CD4-positive, alpha-beta T cell (primary cell): ENCODE measurements around the gene BDNF. TPM values are rescaled to one million over a fixed set of nuclear protein-coding genes. Genes with fewer than 3 reads are reported as not detected.

Source experiments
- ATAC-seq: fragments of 200-7000 bp; cut with Tn5 transposase; one replicate; pipeline ENCODE4 v1.10.0; 2022; ENCODE audit warnings: mild to moderate bottlenecking; ENCODE audit not compliant: poor library complexity
- CTCF ChIA-PET: fragments of 350-600 bp; sonication (Branson Sonifier 250); formaldehyde crosslinking; loops from one replicate; lab custom pipeline; 2021; ENCODE audit warnings: antibody characterized with exemption, inconsistent platforms; lab: Charles Lee
- POLR2A ChIA-PET: fragments of 350-600 bp; sonication (Branson Sonifier 250); formaldehyde crosslinking; loops from one replicate; lab custom pipeline; 2021; ENCODE audit warnings: antibody characterized with exemption, inconsistent platforms; lab: Charles Lee
- DNase-seq, 14 experiments: peaks; one replicate each; pipeline ENCODE4 v3.0.0-alpha.2; 2013 to 2020; ENCODE audit warnings: mixed read lengths in 2 of 14
- H3K27ac ChIP-seq, 2 donors: one replicate each; pipeline versions ENCODE4 v1.5.1 to v1.7.0; 2013; ENCODE audit warnings: low read length in 2 of 2, low read depth in 1 of 2, mild to moderate bottlenecking in 1 of 2
- H3K27me3 ChIP-seq, 2 experiments: 1 replicate in 1 of 2; 2 replicates in 1 of 2; pipeline versions ENCODE4 v1.6.1 to v1.7.0; 2013; ENCODE audit warnings: low read length in 2 of 2, control low read depth in 1 of 2, mild to moderate bottlenecking in 1 of 2, moderate library complexity in 1 of 2; ENCODE audit not compliant: insufficient read depth in 2 of 2, control insufficient read depth in 1 of 2
- H3K36me3 ChIP-seq: one replicate; pipeline ENCODE4 v1.6.1; 2013; ENCODE audit warnings: low read length, control low read depth; ENCODE audit not compliant: insufficient read depth
- H3K4me1 ChIP-seq: one replicate; pipeline ENCODE4 v1.6.1; 2013; ENCODE audit warnings: low read length, control low read depth; ENCODE audit not compliant: insufficient read depth
- H3K4me3 ChIP-seq: one replicate; pipeline ENCODE4 v1.5.1; 2013; ENCODE audit warnings: mild to moderate bottlenecking, low read length, moderate library complexity
- H3K9me3 ChIP-seq, 2 experiments: 1 replicate in 1 of 2; 2 replicates in 1 of 2; pipeline versions ENCODE4 v1.6.1 to v1.7.0; 2013; ENCODE audit warnings: low read length in 2 of 2, mild to moderate bottlenecking in 2 of 2, control low read depth in 1 of 2, moderate library complexity in 1 of 2; ENCODE audit not compliant: control insufficient read depth in 1 of 2, insufficient read depth in 1 of 2
- H3K27ac Mint-ChIP-seq: one replicate; pipeline ENCODE4 v1.8.0; 2020; ENCODE audit warnings: mixed read lengths
- H3K27me3 Mint-ChIP-seq: one replicate; pipeline ENCODE4 v1.8.0; 2021; ENCODE audit warnings: mixed read lengths
- H3K36me3 Mint-ChIP-seq: one replicate; pipeline ENCODE4 v1.8.0; 2021; ENCODE audit warnings: low read depth, mixed read lengths
- H3K4me1 Mint-ChIP-seq: one replicate; pipeline ENCODE4 v1.8.0; 2021; ENCODE audit warnings: low read depth, mixed read lengths
- H3K4me3 Mint-ChIP-seq: one replicate; pipeline ENCODE4 v1.8.0; 2020; ENCODE audit warnings: mild to moderate bottlenecking, mixed read lengths
- H3K9me3 Mint-ChIP-seq: one replicate; pipeline ENCODE4 v1.8.0; 2020; ENCODE audit warnings: mixed read lengths
- CTCF ChIP-seq: fragments of 200-600 bp; IDR thresholded peaks from one replicate; pipeline ENCODE4 v1.8.0; 2022; ENCODE audit warnings: antibody characterized with exemption, mild to moderate bottlenecking
- intact Hi-C, 2 experiments: fragments of 100-400 bp; cut with DNase I in 1 of 2; cut with micrococcal nuclease in 1 of 2; formaldehyde crosslinking; loops; one replicate each; pipeline versions ENCODE4 v1.15.1 to v1.9.0; 2023 to 2025; cut with DNase I, micrococcal nuclease
- total RNA-seq, 174 experiments: library from RNA in 2 of 174; stranded (reverse) in 2 of 174; gene quantifications; one replicate each; pipeline ENCODE4 v1.2.3 and lab custom pipeline; 2021 to 2026

Gene BDNF
- total RNA-seq, 2 experiments from 2014 or later = not detected

DNA sequence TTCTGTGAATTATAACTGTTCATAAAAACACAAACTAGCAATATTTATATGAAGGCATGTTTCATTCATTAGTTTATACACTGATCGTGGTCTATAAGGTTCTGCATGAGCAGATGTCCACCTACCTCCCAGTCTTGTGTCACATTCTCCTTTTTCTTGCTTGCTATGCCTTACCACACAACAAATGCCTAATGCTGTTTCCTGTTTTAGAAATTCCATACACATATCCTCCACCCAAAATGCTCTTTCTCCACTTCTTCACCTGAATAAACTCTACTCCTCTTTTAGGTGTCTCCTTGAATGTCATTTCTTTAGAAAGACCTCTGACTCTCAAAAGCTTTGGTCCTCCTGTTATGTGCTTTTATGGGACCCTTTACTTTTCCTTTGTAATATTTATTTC, 88.9 kb downstream of the BDNF start:
- CTCF ChIA-PET = no interaction called here
- POLR2A ChIA-PET = no interaction called here
- no peak overlapping the region for H3K4me3 Mint-ChIP-seq
- intact Hi-C loops = no loop called here
- no peak overlapping the region for H3K27ac Mint-ChIP-seq
- no peak for ATAC-seq
- Histone ChIP-seq H3K27ac (no peak overlapping the region), H3K36me3 (no peaks in the 10 kb centered on the region), H3K4me3 (no peak overlapping the region), H3K4me1 (no peaks in the 10 kb centered on the region), H3K9me3 (no peaks in the 10 kb centered on the region), H3K27me3 (no peaks in the 10 kb centered on the region)
- no peaks in the 10 kb centered on the region for H3K27me3 Mint-ChIP-seq
- TF ChIP-seq CTCF = no peak
- H3K36me3 Mint-ChIP-seq = no peaks in the 10 kb centered on the region
- no peak for DNase-seq
- no peaks in the 10 kb centered on the region for H3K9me3 Mint-ChIP-seq
- no peaks in the 10 kb centered on the region for H3K4me1 Mint-ChIP-seq

DNA sequence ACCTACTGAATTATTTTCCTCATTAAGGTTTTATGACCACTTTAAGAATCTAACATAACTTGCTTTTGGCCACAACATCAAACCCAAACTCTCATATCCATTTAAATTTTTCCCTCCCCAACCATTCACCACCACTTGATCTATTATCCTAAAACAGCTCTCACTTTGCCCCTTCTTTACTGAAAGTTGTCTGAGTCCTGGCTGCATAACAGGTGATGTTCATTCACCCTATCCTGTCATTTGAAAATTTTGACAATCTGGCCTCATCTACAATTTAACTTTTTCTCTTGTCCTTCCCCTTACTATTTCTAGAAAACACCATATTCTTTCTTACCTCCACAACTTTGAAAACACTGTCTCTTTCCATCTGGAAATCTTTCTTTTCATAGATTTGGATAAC, 89.3 kb downstream of the BDNF start:
- intact Hi-C loops = no loop called here
- Histone ChIP-seq H3K27ac (no peak overlapping the region), H3K36me3 (no peaks in the 10 kb centered on the region), H3K4me3 (no peak overlapping the region), H3K27me3 (no peaks in the 10 kb centered on the region), H3K4me1 (no peaks in the 10 kb centered on the region), H3K9me3 (no peaks in the 10 kb centered on the region)
- ATAC-seq (no peak), DNase-seq (no peak)
- TF ChIP-seq CTCF = no peak
- H3K27ac Mint-ChIP-seq = no peak overlapping the region
- CTCF ChIA-PET = no interaction called here
- H3K4me3 Mint-ChIP-seq = no peak overlapping the region
- POLR2A ChIA-PET = no interaction called here
- H3K9me3 Mint-ChIP-seq = no peaks in the 10 kb centered on the region
- H3K27me3 Mint-ChIP-seq = no peaks in the 10 kb centered on the region
- no peaks in the 10 kb centered on the region for H3K36me3 Mint-ChIP-seq
- no peaks in the 10 kb centered on the region for H3K4me1 Mint-ChIP-seq

- Mint-ChIP-seq H3K27ac (no peak overlapping the region), H3K27me3 (no peaks in the 10 kb centered on the region), H3K9me3 (no peaks in the 10 kb centered on the region), H3K4me3 (no peak overlapping the region), H3K36me3 (no peaks in the 10 kb centered on the region), H3K4me1 (no peaks in the 10 kb centered on the region)
- H3K27me3 ChIP-seq = no peaks in the 10 kb centered on the region
- ATAC-seq = no peak
- TF ChIP-seq CTCF = no peak
- no peaks in the 10 kb centered on the region for H3K36me3 ChIP-seq
- CTCF ChIA-PET = no interaction called here
- POLR2A ChIA-PET = no interaction called here
- no peak overlapping the region for H3K27ac ChIP-seq
- no peaks in the 10 kb centered on the region for H3K4me1 ChIP-seq
- DNase-seq = no peak
- intact Hi-C loops = no loop called here
- H3K4me3 ChIP-seq = no peak overlapping the region
- H3K9me3 ChIP-seq = no peaks in the 10 kb centered on the region
Observed at GRCh38 chr11:27610280-27610679, 90.0 kb downstream of the BDNF start.
